Measurements from ENCODE around the gene LCK. TPM values are rescaled to one million over a fixed set of nuclear protein-coding genes. Genes with fewer than 3 reads are reported as not detected.

Gene LCK
- total RNA-seq, 1 donor from 2014 or later: 0.50 TPM

Other genes with a start within 250 kb of the LCK start
- 61.7 TPM for gene KHDRBS1, start 237.4 kb upstream of the LCK start, total RNA-seq
- gene TMEM39B, start 178.3 kb upstream of the LCK start, total RNA-seq: 5.6 TPM
- 78.6 TPM for gene KPNA6, start 143.2 kb upstream of the LCK start, total RNA-seq
- 16.5 TPM for gene TXLNA, start 71.6 kb upstream of the LCK start, total RNA-seq
- gene CCDC28B, start 50.7 kb upstream of the LCK start, total RNA-seq: 33.2 TPM
- 0.92 TPM for gene IQCC, start 45.6 kb upstream of the LCK start, total RNA-seq
- gene DCDC2B, start 42.2 kb upstream of the LCK start, total RNA-seq: not detected
- gene TMEM234, start 28.9 kb upstream of the LCK start, total RNA-seq: 7.4 TPM
- gene EIF3I, start 28.9 kb upstream of the LCK start, total RNA-seq: 104 TPM
- 9.1 TPM for gene FAM167B, start 4.0 kb upstream of the LCK start, total RNA-seq
- gene HDAC1, start 40.8 kb downstream of the LCK start, total RNA-seq: 46.1 TPM
- 15.3 TPM for gene MARCKSL1, start 85.0 kb downstream of the LCK start, total RNA-seq
- gene FAM229A, start 111.2 kb downstream of the LCK start, total RNA-seq: 2.8 TPM
- 2.0 TPM for gene TSSK3, start 111.3 kb downstream of the LCK start, total RNA-seq
- 40.5 TPM for gene BSDC1, start 143.2 kb downstream of the LCK start, total RNA-seq
- gene ZBTB8B, start 213.8 kb downstream of the LCK start, total RNA-seq: not detected